ENCODE measurements around the gene GID4.

Gene GID4

DNA sequence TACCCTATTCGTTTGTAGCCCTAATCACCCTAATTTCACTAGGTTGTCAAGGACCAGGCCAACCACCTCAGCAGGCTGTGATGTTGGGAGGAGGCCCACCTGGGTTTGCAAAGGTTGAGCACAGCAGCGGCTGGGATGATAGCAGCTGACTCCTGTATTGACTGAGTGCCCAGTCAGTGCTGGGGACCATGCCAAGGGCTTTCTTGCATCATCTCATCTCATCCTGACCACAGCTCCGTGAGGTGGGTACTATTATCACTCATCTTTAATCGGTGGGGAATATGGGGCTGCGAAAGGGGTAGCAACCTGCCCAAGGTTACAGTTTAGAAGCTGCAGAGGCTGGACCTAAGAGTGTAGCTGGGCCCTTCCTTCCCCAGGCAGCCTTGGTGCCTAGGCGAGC lies 11.9 kb upstream of the GID4 start:
- Histone ChIP-seq H3K27ac (ENCODE audit: low read length) (no peak overlapping the region), H2AFZ (ENCODE audit: low read depth, low read length) (no peak overlapping the region), H4K20me1 (ENCODE audit: insufficient read depth, low read length) (0 out of 2 replicates have a peak, but pooled peaks cover 10% of the 10 kb centered on the region), H3K4me3 (ENCODE audit: low read depth in 1 of 2, low read length in 2 of 2) (no peak overlapping the region), H3K4me1 (ENCODE audit: insufficient read depth, low read length) (no peaks in the 10 kb centered on the region), H3K36me3 (ENCODE audit: insufficient read depth, low read length) (peaks cover 35% of the 10 kb centered on the region), H3K9ac (ENCODE audit: low read depth, low read length) (no peak overlapping the region), H3K79me2 (ENCODE audit: insufficient read depth, low read length) (peaks cover 16% of the 10 kb centered on the region), H3K4me2 (ENCODE audit: insufficient read depth, low read length) (no peak overlapping the region), H3K27me3 (ENCODE audit: insufficient read depth, low read length, poor library complexity) (no peaks in the 10 kb centered on the region), H3K9me3 (ENCODE audit: insufficient read depth, low read length, severe bottlenecking) (no peaks in the 10 kb centered on the region)
- DNase-seq (no peak), ATAC-seq (ENCODE audit: insufficient read depth, low read depth) (no peak)
- TF ChIP-seq, protein P1, sequence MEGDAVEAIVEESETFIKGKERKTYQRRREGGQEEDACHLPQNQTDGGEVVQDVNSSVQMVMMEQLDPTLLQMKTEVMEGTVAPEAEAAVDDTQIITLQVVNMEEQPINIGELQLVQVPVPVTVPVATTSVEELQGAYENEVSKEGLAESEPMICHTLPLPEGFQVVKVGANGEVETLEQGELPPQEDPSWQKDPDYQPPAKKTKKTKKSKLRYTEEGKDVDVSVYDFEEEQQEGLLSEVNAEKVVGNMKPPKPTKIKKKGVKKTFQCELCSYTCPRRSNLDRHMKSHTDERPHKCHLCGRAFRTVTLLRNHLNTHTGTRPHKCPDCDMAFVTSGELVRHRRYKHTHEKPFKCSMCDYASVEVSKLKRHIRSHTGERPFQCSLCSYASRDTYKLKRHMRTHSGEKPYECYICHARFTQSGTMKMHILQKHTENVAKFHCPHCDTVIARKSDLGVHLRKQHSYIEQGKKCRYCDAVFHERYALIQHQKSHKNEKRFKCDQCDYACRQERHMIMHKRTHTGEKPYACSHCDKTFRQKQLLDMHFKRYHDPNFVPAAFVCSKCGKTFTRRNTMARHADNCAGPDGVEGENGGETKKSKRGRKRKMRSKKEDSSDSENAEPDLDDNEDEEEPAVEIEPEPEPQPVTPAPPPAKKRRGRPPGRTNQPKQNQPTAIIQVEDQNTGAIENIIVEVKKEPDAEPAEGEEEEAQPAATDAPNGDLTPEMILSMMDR (IDR thresholded peaks at IDR 0.05; ENCODE audit: borderline replicate concordance, extremely low read depth, low read length, poor library complexity, severe bottlenecking) = no peak
- no peak for TF ChIP-seq EZH2 (IDR thresholded peaks at IDR 0.05; ENCODE audit: borderline replicate concordance, low read depth, low read length, severe bottlenecking)

DNA sequence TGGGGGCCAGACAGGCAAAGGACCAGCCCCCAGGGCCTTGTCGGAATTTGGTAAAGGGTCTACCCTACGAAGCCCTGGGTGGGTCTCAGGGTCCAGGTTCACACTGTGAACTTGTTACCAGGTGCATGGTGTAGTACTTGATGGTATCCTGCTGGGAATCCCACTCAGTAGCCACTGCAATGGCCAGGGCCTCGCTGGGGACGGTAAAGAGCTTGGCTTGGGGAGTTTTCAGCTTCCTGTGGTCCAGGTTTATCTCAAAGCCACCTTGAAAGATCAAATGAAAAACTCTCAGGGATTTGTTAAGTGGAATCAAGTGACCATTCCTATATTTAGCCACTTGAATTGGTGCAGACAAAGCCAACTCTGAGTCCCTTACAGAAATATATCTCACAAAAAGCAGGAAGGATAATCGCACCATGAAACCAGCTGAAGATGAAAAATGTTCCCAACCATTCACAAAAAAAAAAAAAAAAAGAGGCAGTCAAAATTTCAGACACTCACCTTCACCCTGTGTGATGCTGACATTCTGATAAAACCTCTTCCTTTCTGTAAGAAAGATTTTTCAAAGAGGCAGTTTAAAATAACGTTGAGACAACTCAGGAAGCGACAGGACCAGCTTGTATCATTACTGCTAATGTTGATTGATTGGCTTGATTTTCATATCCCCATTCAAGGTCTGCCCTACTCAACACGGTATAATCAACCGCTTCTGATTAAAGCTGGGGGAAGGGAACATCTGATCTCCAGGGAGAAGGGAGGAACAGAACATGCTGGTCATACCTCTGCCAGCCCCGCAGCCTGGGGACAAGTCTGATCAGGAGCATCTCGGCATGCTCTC lies 10.9 kb upstream of the GID4 start:
- no peak overlapping the region for H3K9ac ChIP-seq (ENCODE audit: low read depth, low read length)
- ATAC-seq (ENCODE audit: insufficient read depth, low read depth) (no peak), DNase-seq (no peak)
- H3K9me3 ChIP-seq (ENCODE audit: insufficient read depth, low read length, severe bottlenecking) = no peaks in the 10 kb centered on the region
- 0 out of 2 replicates have a peak, but pooled peaks cover 10% of the 10 kb centered on the region for H4K20me1 ChIP-seq (ENCODE audit: insufficient read depth, low read length)
- H3K4me2 ChIP-seq (ENCODE audit: insufficient read depth, low read length) = no peak overlapping the region
- peaks cover 27% of the 10 kb centered on the region for H3K79me2 ChIP-seq (ENCODE audit: insufficient read depth, low read length)
- TF ChIP-seq, protein P1 (IDR thresholded peaks at IDR 0.05; ENCODE audit: borderline replicate concordance, extremely low read depth, low read length, poor library complexity, severe bottlenecking) = no peak
- no peak for TF ChIP-seq EZH2 (IDR thresholded peaks at IDR 0.05; ENCODE audit: borderline replicate concordance, low read depth, low read length, severe bottlenecking)
- H3K4me1 ChIP-seq (ENCODE audit: insufficient read depth, low read length) = peaks cover 5% of the 10 kb centered on the region; the same call in 1 of the 2 replicates
- H3K36me3 ChIP-seq (ENCODE audit: insufficient read depth, low read length) = peaks cover 35% of the 10 kb centered on the region
- no peaks in the 10 kb centered on the region for H3K27me3 ChIP-seq (ENCODE audit: insufficient read depth, low read length, poor library complexity)
- H3K4me3 ChIP-seq (ENCODE audit: low read depth in 1 of 2, low read length in 2 of 2) = no peak overlapping the region
- H3K27ac ChIP-seq (ENCODE audit: low read length) = no peak overlapping the region
- no peak overlapping the region for H2AFZ ChIP-seq (ENCODE audit: low read depth, low read length)

DNA sequence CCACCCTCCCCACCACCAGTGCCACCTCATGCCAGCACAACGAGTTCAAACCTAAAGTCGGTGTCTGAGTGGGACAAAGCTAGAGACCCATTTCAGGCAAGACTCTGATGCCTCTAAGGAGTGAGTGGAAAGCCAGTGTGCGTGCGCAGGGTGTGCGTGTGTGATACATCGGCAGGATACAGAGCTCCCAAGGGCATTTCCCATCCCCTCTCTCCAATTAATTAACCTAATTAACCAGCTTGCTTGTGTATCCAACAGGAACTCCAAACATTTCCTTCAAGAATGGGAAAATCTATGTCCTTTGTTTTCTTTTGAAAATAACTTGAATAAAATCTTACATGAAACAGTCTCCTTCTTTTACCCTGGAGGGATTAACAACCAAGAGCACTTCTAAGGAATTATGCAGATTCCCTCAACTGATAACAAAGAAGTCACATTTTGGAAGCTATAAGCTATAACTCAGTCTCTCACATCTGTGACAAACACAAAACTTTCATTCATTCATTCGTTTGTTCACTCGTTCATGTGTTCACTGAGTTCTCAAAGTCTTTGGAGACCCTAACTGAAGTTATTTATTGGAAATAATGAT lies 10.2 kb upstream of the GID4 start:
- ATAC-seq (ENCODE audit: insufficient read depth, low read depth) (no peak), DNase-seq (no peak)
- H3K4me3 ChIP-seq (ENCODE audit: low read depth in 1 of 2, low read length in 2 of 2) = no peak overlapping the region
- no peak overlapping the region for H3K27ac ChIP-seq (ENCODE audit: low read length)
- no peaks in the 10 kb centered on the region for H3K27me3 ChIP-seq (ENCODE audit: insufficient read depth, low read length, poor library complexity)
- no peak overlapping the region for H3K9ac ChIP-seq (ENCODE audit: low read depth, low read length)
- H3K4me1 ChIP-seq (ENCODE audit: insufficient read depth, low read length) = peaks cover 9% of the 10 kb centered on the region; the same call in 1 of the 2 replicates
- no peak overlapping the region for H2AFZ ChIP-seq (ENCODE audit: low read depth, low read length)
- no peak overlapping the region for H3K4me2 ChIP-seq (ENCODE audit: insufficient read depth, low read length)
- no peak for TF ChIP-seq EZH2 (IDR thresholded peaks at IDR 0.05; ENCODE audit: borderline replicate concordance, low read depth, low read length, severe bottlenecking)
- TF ChIP-seq, protein P1 (IDR thresholded peaks at IDR 0.05; ENCODE audit: borderline replicate concordance, extremely low read depth, low read length, poor library complexity, severe bottlenecking) = no peak
- 0 out of 2 replicates have a peak, but pooled peaks cover 10% of the 10 kb centered on the region for H4K20me1 ChIP-seq (ENCODE audit: insufficient read depth, low read length)
- no peaks in the 10 kb centered on the region for H3K9me3 ChIP-seq (ENCODE audit: insufficient read depth, low read length, severe bottlenecking)
- H3K36me3 ChIP-seq (ENCODE audit: insufficient read depth, low read length) = peaks cover 33% of the 10 kb centered on the region
- H3K79me2 ChIP-seq (ENCODE audit: insufficient read depth, low read length) = peaks cover 32% of the 10 kb centered on the region

All from DND-41 (cell line).